Lung (tissue), 12 donors: ENCODE data around the gene FGGY. TPM values are rescaled to one million over a fixed set of nuclear protein-coding genes. Genes with fewer than 3 reads are reported as not detected.

ENCODE experiments used
- ATAC-seq: fragments of 200-7000 bp; cut with Tn5 transposase; one replicate; pipeline ENCODE4 v1.9.1; 2020; ENCODE audit warnings: moderate number of reproducible peaks; ENCODE audit not compliant: insufficient read depth, low FRiP score
- DNase-seq, 3 donors: peaks; one replicate each; pipeline ENCODE4 v3.0.0-alpha.2; 2013 to 2017
- H3K27ac ChIP-seq, 2 donors: one replicate each; pipeline ENCODE4 v1.5.1; 2013; ENCODE audit warnings: mild to moderate bottlenecking in 2 of 2, moderate library complexity in 2 of 2, control low read depth in 1 of 2, inconsistent platforms in 1 of 2, low read depth in 1 of 2, low read length in 1 of 2
- H3K27me3 ChIP-seq, 3 donors: one replicate each; pipeline ENCODE4 v1.5.1; 2013; ENCODE audit warnings: low read length in 2 of 3; ENCODE audit not compliant: control insufficient read depth in 3 of 3, insufficient read depth in 3 of 3
- H3K36me3 ChIP-seq, 4 donors: one replicate each; pipeline ENCODE4 v1.5.1; 2013; ENCODE audit warnings: low read length in 4 of 4, mild to moderate bottlenecking in 1 of 4, moderate library complexity in 1 of 4; ENCODE audit not compliant: control insufficient read depth in 4 of 4, insufficient read depth in 4 of 4
- H3K4me1 ChIP-seq, 5 donors: one replicate each; pipeline ENCODE4 v1.5.1; 2013; ENCODE audit warnings: low read length in 5 of 5, mild to moderate bottlenecking in 2 of 5, moderate library complexity in 1 of 5; ENCODE audit not compliant: control insufficient read depth in 5 of 5, insufficient read depth in 5 of 5
- H3K4me3 ChIP-seq: one replicate; pipeline ENCODE4 v1.5.1; 2013; ENCODE audit warnings: mild to moderate bottlenecking, control low read depth, moderate library complexity
- H3K9ac ChIP-seq, 2 donors: one replicate each; pipeline ENCODE4 v1.5.1; 2013; ENCODE audit warnings: low read length in 2 of 2, control low read depth in 1 of 2; ENCODE audit not compliant: insufficient read depth in 1 of 2
- H3K9me3 ChIP-seq, 4 donors: one replicate each; pipeline ENCODE4 v1.5.1; 2013; ENCODE audit warnings: low read length in 3 of 4, mild to moderate bottlenecking in 1 of 4, moderate library complexity in 1 of 4; ENCODE audit not compliant: control insufficient read depth in 4 of 4, insufficient read depth in 3 of 4
- WGBS, 2 donors: extraction: QIAGEN DNeasy Blood & Tissue Kit; methylation state at CpG; one replicate each; pipeline ENCODE4 v1.1.7; 2013; 5-methylcytosine and 5-hydroxymethylcytosine counted together
- polyA plus RNA-seq, 2 donors: library from polyadenylated mRNA; stranded (reverse); fragments of 200-250 nt; gene quantifications; one replicate each; pipeline ENCODE4 v1.2.1, GENCODE V29; 2013
- total RNA-seq, 2 donors: library from RNA; depleted of rRNA in 1 of 2; stranded (reverse); fragments of >200 nt in 1 of 2; gene quantifications; one replicate each; pipeline ENCODE4 v1.2.1, GENCODE V29; 2014 to 2021
- TF ChIP-seq, protein P1 (sequence below): IDR thresholded peaks from 2 replicates; pipeline ENCODE4 v1.5.1; 2012; ENCODE audit warnings: mild to moderate bottlenecking; ENCODE audit errors: control extremely low read depth, extremely low read depth
- donor health status: control.
- donor health status: control.
- donor health status: Bipolar disorder and iron deficiency.
- donor health status: healthy.
- donor health status: DM: yes; HTN: yes; CAD: no.

FGGY gene
- total and polyA plus RNA-seq, 4 donors: 16.1 to 42.3 (median 18.3) TPM

GRCh38 chr1:59340411-59341307, 43.8 kb downstream of the FGGY start:
- Histone ChIP-seq H3K9me3 (no peaks in the 10 kb centered on the region), H3K9ac (no peak overlapping the region), H3K4me3 (no peak overlapping the region), H3K4me1 (no peaks in the 10 kb centered on the region), H3K27ac (no peak overlapping the region), H3K36me3 (no peaks in the 10 kb centered on the region), H3K27me3 (no peaks in the 10 kb centered on the region)
- TF ChIP-seq, protein P1, sequence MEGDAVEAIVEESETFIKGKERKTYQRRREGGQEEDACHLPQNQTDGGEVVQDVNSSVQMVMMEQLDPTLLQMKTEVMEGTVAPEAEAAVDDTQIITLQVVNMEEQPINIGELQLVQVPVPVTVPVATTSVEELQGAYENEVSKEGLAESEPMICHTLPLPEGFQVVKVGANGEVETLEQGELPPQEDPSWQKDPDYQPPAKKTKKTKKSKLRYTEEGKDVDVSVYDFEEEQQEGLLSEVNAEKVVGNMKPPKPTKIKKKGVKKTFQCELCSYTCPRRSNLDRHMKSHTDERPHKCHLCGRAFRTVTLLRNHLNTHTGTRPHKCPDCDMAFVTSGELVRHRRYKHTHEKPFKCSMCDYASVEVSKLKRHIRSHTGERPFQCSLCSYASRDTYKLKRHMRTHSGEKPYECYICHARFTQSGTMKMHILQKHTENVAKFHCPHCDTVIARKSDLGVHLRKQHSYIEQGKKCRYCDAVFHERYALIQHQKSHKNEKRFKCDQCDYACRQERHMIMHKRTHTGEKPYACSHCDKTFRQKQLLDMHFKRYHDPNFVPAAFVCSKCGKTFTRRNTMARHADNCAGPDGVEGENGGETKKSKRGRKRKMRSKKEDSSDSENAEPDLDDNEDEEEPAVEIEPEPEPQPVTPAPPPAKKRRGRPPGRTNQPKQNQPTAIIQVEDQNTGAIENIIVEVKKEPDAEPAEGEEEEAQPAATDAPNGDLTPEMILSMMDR: no peak
- DNase-seq (no peak), ATAC-seq (no peak)
- 95 to 96% methylated on average over 5 of the region's 5 CpGs for WGBS, 2 donors

DNA sequence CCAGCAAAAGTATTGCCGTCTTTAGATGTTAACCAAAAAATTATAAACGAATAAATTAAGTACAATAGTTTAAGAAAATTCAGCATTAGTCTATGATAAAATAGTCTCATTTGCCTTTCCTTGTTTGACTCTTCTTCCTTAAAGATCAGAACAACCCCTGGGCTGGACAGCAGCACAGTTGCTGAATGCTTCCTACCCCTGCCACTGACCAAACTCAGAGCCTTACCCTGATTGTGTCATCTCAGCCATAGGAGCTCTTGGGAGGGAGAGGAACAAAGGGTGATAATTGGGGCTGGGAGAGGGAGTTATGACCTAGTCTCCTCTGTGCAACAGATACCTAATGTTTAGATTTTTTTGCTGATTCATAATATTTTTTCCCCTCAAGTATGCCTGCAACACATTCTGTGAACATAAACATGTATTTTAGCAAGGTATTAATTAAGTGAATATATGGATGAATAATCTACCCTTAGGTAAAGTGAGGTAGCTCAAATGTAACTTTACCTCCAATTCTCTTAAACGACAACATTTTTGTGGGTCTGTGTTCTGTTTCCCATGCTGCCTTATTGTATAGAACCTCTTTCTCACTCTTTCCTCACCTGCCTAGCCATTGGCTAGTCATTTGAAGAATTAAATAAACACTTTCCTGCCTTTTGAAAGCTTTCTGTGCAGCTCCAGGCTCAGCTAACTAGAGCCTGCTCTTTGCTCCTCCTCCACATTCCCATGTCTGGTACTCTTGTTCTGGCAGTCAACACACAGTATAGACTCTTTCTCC, 46.1 kb downstream of the FGGY start:
- no peak for DNase-seq
- no peaks in the 10 kb centered on the region for H3K9me3 ChIP-seq
- H3K4me3 ChIP-seq: no peak overlapping the region
- WGBS, 2 donors: 94 to 96% methylated on average over 3 of the region's 3 CpGs
- no peaks in the 10 kb centered on the region for H3K36me3 ChIP-seq
- ATAC-seq: no peak
- H3K27ac ChIP-seq: no peak overlapping the region
- no peaks in the 10 kb centered on the region for H3K27me3 ChIP-seq
- TF ChIP-seq, protein P1: no peak
- H3K9ac ChIP-seq: no peak overlapping the region
- H3K4me1 ChIP-seq: no peaks in the 10 kb centered on the region

GRCh38 chr1:59343576-59343840, 46.6 kb downstream of the FGGY start:
- TF ChIP-seq, protein P1: no peak
- DNase-seq: no peak

More at GRCh38 chr1:59343576-59343840, 46.6 kb downstream of the FGGY start:
- Histone ChIP-seq H3K27me3 (no peaks in the 10 kb centered on the region), H3K9ac (no peak overlapping the region), H3K36me3 (no peaks in the 10 kb centered on the region), H3K9me3 (no peaks in the 10 kb centered on the region), H3K27ac (no peak overlapping the region), H3K4me1 (no peaks in the 10 kb centered on the region), H3K4me3 (no peak overlapping the region)
- 85 to 94% methylated on average over 1 of the region's 1 CpG for WGBS, 2 donors
- no peak for ATAC-seq
